ENCODE data around the gene LRP2. TPM values are rescaled to one million over a fixed set of nuclear protein-coding genes. Genes with fewer than 3 reads are reported as not detected.
A peak's percentile ranks its signal among the peaks of the same experiment; 100 is the strongest.

Gene LRP2
- polyA plus RNA-seq, 4 donors, result 0.01 to 10.4 TPM; not detected in 2

DNA sequence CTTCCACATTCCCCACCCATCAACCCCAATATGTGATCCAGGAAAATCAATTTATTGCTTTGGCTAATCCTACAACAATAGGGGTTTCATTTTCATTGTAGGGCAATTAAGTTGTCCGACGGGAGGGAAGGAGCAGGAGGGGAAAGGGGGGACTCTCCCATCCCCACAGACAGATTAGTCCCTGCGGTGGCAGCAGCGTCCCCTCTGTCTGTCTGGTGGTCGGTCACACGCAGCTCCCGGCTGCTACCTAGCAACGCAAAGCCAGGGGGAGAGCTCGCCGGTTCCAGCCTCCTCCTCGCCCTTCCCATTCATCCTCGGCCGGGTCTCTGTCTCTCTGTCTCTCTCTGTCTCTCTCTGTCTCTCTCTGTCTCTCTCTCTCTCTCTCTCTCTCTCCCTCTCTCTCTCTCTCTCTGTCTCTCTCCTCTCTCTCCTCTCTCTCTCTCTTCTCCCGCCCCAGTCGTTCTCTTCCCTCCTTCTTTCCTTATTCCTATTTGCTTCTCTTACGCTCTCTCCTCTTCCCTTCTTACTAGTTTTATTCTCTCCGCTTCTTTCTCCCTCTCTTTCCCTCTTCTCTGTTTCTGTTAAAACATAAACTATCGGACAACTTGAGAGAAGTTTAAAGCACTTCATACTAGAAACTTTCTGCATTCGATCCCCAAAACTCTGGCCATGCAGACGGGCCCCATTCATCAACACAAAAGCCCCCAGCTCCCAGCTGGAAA, 1.2 kb downstream of the LRP2 start:
- 4 to 14% (median 6%) methylated on average over 19 to 20 of the region's 20 CpGs for WGBS, 3 donors
- H3K4me3 ChIP-seq (ENCODE audit: low read depth in 1 of 3, low read length in 3 of 3), result peak overlapping the region; percentile 22 to 56 (median 44)
- DNase-seq, result peak in 1 of 2 donors; percentile 20

DNA sequence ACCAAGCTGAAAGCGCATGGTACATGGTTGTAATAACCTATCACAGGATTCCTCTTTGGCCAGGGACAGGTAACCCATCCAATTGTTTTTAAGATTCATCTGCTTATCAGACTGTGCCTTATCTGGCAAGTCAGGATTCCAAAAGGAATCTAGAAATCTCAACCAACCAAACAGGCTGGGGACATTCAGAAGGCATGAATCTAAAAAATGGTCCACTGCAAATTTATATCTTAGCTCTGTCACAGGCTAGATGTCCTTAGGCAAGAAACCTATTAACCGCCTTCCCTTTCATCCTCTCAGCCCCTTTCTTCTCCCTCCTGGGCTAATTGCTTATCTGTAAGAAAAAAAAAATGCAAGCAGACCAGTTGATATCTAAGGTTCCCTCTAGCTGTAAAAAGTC, 4.3 kb downstream of the LRP2 start:
- 74 to 88% (median 83%) methylated on average over 2 of the region's 2 CpGs for WGBS, 3 donors
- FAIRE-seq (no peak), DNase-seq (no peak)
- Histone ChIP-seq H3K4me3 (ENCODE audit: low read depth in 1 of 3, low read length in 3 of 3) (no peak overlapping the region), H3K9me3 (ENCODE audit: control insufficient read depth in 2 of 2, insufficient read depth in 1 of 2, low read depth in 1 of 2, low read length in 1 of 2) (no peaks in the 10 kb centered on the region), H3K36me3 (ENCODE audit: control insufficient read depth in 3 of 3, insufficient read depth in 2 of 3, low read depth in 1 of 3, low read length in 3 of 3) (no peaks in the 10 kb centered on the region), H3K27ac (ENCODE audit: low read depth in 1 of 3, low read length in 2 of 3) (no peak overlapping the region), H3K4me1 (ENCODE audit: control insufficient read depth in 3 of 3, insufficient read depth in 2 of 3, low read depth in 1 of 3, low read length in 2 of 3) (peaks cover 0 to 3% (median 0%) of the 10 kb centered on the region in 3 donors), H3K27me3 (ENCODE audit: control insufficient read depth in 3 of 3, insufficient read depth in 3 of 3, low read length in 3 of 3) (peaks cover 5 to 29% (median 22%) of the 10 kb centered on the region in 3 donors)

More for the DNA sequence above, 1.2 kb downstream of the LRP2 start:
- H3K27me3 ChIP-seq (ENCODE audit: control insufficient read depth in 3 of 3, insufficient read depth in 3 of 3, low read length in 3 of 3), result peaks cover 5 to 37% (median 35%) of the 10 kb centered on the region in 3 donors
- H3K36me3 ChIP-seq (ENCODE audit: control insufficient read depth in 3 of 3, insufficient read depth in 2 of 3, low read depth in 1 of 3, low read length in 3 of 3), result no peaks in the 10 kb centered on the region
- peaks cover 2 to 15% (median 8%) of the 10 kb centered on the region in 3 donors for H3K4me1 ChIP-seq (ENCODE audit: control insufficient read depth in 3 of 3, insufficient read depth in 2 of 3, low read depth in 1 of 3, low read length in 2 of 3)
- FAIRE-seq, result no peak
- no peak overlapping the region for H3K27ac ChIP-seq (ENCODE audit: low read depth in 1 of 3, low read length in 2 of 3)
- H3K9me3 ChIP-seq (ENCODE audit: control insufficient read depth in 2 of 2, insufficient read depth in 1 of 2, low read depth in 1 of 2, low read length in 1 of 2), result no peaks in the 10 kb centered on the region

DNA sequence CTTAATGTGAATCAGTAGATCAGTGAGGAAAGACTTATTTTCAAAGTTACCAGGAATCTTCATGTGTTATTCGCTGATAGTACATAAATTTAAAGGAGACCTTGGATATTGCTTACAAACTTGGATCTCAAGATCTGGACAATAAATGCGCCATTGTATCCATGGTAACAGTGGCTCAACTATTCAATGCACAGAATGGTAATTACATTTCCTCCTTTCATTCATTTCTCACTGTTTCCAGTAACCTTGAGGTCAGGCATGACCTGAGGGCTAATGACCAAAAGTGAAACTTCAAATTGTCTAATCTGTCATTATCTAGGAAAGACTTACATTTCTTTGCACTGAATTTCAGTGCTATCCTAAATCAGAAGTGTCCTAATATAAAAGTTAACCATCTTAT, 8.1 kb downstream of the LRP2 start:
- peaks cover 0 to 5% (median 0%) of the 10 kb centered on the region in 3 donors for H3K27me3 ChIP-seq (ENCODE audit: control insufficient read depth in 3 of 3, insufficient read depth in 3 of 3, low read length in 3 of 3)
- no peak overlapping the region for H3K27ac ChIP-seq (ENCODE audit: low read depth in 1 of 3, low read length in 2 of 3)
- H3K36me3 ChIP-seq (ENCODE audit: control insufficient read depth in 3 of 3, insufficient read depth in 2 of 3, low read depth in 1 of 3, low read length in 3 of 3), result no peaks in the 10 kb centered on the region
- no peaks in the 10 kb centered on the region for H3K4me1 ChIP-seq (ENCODE audit: control insufficient read depth in 3 of 3, insufficient read depth in 2 of 3, low read depth in 1 of 3, low read length in 2 of 3)
- H3K4me3 ChIP-seq (ENCODE audit: low read depth in 1 of 3, low read length in 3 of 3), result no peak overlapping the region
- DNase-seq (no peak), FAIRE-seq (no peak)
- 80 to 87% (median 85%) methylated on average over 2 of the region's 2 CpGs for whole genome bisulfite sequencing, 3 donors
- no peaks in the 10 kb centered on the region for H3K9me3 ChIP-seq (ENCODE audit: control insufficient read depth in 2 of 2, insufficient read depth in 1 of 2, low read depth in 1 of 2, low read length in 1 of 2)

DNA sequence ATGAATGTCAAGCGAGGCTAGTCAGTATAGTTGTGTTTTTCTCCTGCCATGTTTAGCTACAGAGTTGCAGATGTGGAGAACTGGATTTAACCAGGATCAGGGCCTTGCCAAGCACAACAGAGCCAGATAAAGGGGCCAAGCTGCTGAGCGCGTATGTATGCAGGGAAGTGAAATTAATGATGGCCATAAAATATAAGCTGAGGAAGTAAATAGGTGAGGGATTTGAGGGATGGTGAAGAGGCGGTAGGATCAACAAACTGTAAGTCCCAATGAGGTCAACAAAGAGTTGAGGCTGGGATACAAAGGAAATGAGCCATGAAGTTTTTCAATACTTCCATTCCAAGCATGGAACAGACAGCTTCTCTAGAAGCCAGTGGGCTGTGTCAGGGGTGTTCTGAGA, 10.6 kb downstream of the LRP2 start:
- FAIRE-seq (no peak), DNase-seq (no peak)
- Histone ChIP-seq H3K27ac (ENCODE audit: low read depth in 1 of 3, low read length in 2 of 3) (no peak overlapping the region), H3K27me3 (ENCODE audit: control insufficient read depth in 3 of 3, insufficient read depth in 3 of 3, low read length in 3 of 3) (no peaks in the 10 kb centered on the region), H3K4me1 (ENCODE audit: control insufficient read depth in 3 of 3, insufficient read depth in 2 of 3, low read depth in 1 of 3, low read length in 2 of 3) (no peaks in the 10 kb centered on the region), H3K9me3 (ENCODE audit: control insufficient read depth in 2 of 2, insufficient read depth in 1 of 2, low read depth in 1 of 2, low read length in 1 of 2) (no peaks in the 10 kb centered on the region), H3K4me3 (ENCODE audit: low read depth in 1 of 3, low read length in 3 of 3) (no peak overlapping the region), H3K36me3 (ENCODE audit: control insufficient read depth in 3 of 3, insufficient read depth in 2 of 3, low read depth in 1 of 3, low read length in 3 of 3) (no peaks in the 10 kb centered on the region)
- 57 to 81% (median 75%) methylated on average over 4 of the region's 4 CpGs for WGBS, 3 donors

DNA sequence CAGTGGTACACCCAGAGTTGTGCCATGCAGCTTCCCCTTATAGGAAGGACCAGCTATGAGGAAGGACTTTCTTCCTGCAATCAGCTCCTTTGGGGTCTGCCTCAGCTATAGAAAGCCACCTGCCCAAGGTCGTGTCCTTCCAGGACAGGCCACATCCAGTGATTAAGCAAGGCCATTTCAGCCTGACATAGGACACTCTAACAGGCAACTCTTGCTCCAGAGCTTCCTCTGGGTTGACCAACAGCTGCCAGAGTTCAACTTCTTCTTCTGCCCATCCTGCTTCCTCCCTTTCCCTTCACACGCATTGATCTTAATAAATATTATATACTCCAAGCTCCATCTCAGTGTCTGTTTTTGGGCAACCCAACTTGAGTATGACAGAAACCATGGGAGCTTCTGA, 12.8 kb downstream of the LRP2 start:
- H3K4me3 ChIP-seq (ENCODE audit: low read depth in 1 of 3, low read length in 3 of 3), result no peak overlapping the region
- 78 to 89% (median 82%) methylated on average over 2 of the region's 2 CpGs for WGBS, 3 donors
- H3K27me3 ChIP-seq (ENCODE audit: control insufficient read depth in 3 of 3, insufficient read depth in 3 of 3, low read length in 3 of 3), result no peaks in the 10 kb centered on the region
- no peaks in the 10 kb centered on the region for H3K9me3 ChIP-seq (ENCODE audit: control insufficient read depth in 2 of 2, insufficient read depth in 1 of 2, low read depth in 1 of 2, low read length in 1 of 2)
- DNase-seq (no peak), FAIRE-seq (no peak)
- no peaks in the 10 kb centered on the region for H3K4me1 ChIP-seq (ENCODE audit: control insufficient read depth in 3 of 3, insufficient read depth in 2 of 3, low read depth in 1 of 3, low read length in 2 of 3)
- no peaks in the 10 kb centered on the region for H3K36me3 ChIP-seq (ENCODE audit: control insufficient read depth in 3 of 3, insufficient read depth in 2 of 3, low read depth in 1 of 3, low read length in 3 of 3)
- no peak overlapping the region for H3K27ac ChIP-seq (ENCODE audit: low read depth in 1 of 3, low read length in 2 of 3)

DNA sequence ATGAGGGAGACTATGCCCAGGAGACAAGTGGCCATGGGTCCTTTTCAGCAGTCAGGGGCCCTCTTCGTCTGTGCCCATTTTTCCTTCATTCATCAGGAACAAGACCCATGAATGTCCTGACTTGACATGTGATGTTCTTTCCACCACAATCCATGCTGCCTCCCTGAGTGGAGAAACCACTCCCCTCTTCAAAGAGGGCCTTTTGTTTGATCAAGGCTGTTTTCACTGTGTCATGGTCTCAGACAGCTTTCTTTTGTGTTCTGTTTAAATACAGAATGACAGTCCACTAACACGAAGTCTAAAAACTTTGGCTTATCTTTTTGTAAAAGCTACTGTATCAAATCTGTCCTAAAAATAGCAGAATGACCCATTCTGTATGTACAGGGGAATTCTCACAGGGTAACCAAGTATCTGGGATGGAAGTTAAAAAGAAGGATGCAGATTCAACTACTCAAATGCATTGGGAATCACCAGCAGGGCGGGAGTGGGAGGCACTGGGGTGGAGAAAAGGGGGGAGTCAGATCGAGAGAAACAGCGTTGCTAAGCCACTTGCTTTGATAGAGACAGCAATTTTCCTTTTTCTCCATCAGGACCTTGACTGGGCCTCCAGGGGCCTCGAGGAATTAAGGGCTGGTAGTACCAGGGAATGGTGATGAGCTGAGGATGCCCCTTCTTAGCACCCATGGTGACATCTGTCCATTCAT, 13.9 kb downstream of the LRP2 start:
- no peak overlapping the region for H3K27ac ChIP-seq (ENCODE audit: low read depth in 1 of 3, low read length in 2 of 3)
- H3K9me3 ChIP-seq (ENCODE audit: control insufficient read depth in 2 of 2, insufficient read depth in 1 of 2, low read depth in 1 of 2, low read length in 1 of 2), result no peaks in the 10 kb centered on the region
- WGBS, 3 donors, result 65 to 73% (median 67%) methylated on average over 6 of the region's 6 CpGs

DNA sequence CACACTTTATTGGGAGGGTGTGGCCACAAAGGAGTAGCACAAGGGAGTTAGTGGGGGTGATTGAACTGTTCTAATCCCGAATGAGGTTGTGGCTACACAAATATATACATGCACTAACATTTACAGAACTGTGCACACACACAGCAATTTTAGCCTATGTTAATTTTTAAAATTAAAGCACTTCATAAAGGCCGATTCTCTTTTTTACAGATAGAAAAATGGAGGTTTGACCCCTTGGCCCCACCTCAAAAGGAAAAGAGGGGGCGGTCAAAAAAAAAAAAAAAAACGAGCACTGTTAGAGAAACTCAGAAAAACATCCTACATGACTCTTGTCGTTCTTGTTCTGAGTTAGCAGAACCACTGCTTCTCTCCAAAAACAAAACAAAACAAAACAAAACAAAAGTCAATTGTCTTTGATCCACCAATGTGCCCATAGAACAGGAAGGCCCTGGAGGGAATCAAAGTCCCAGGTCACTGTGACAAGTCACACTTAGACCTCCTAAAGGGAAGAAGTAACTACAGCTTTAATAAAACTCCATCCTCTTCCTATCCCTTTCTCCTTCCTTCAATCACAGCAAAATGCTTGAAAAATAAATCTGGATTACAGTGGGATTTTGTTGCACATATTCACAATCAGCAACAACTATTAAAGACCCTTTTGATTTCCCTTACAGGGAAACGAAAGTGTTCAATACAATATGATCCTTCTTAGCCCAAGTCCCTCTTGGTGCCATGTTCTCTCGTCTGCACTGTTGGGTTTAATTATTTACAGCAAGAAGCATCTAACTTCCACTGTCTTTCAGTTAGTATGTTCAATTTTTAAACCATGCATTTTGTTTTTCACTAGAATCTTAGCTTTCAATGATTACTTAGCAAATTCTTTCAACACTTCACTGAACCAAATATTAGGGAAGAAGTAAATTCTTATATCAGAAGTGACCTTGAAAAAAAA, 16.6 kb downstream of the LRP2 start:
- FAIRE-seq, result no peak
- no peaks in the 10 kb centered on the region for H3K9me3 ChIP-seq (ENCODE audit: control insufficient read depth in 2 of 2, insufficient read depth in 1 of 2, low read depth in 1 of 2, low read length in 1 of 2)
- H3K27ac ChIP-seq (ENCODE audit: low read depth in 1 of 3, low read length in 2 of 3), result no peak overlapping the region
- no peak for DNase-seq
- no peaks in the 10 kb centered on the region for H3K4me1 ChIP-seq (ENCODE audit: control insufficient read depth in 3 of 3, insufficient read depth in 2 of 3, low read depth in 1 of 3, low read length in 2 of 3)
- no peaks in the 10 kb centered on the region for H3K36me3 ChIP-seq (ENCODE audit: control insufficient read depth in 3 of 3, insufficient read depth in 2 of 3, low read depth in 1 of 3, low read length in 3 of 3)
- WGBS, 3 donors, result 66 to 73% (median 67%) methylated on average over 7 of the region's 7 CpGs
- no peak overlapping the region for H3K4me3 ChIP-seq (ENCODE audit: low read depth in 1 of 3, low read length in 3 of 3)
- no peaks in the 10 kb centered on the region for H3K27me3 ChIP-seq (ENCODE audit: control insufficient read depth in 3 of 3, insufficient read depth in 3 of 3, low read length in 3 of 3)

More for the DNA sequence above, 13.9 kb downstream of the LRP2 start:
- Histone ChIP-seq H3K4me1 (ENCODE audit: control insufficient read depth in 3 of 3, insufficient read depth in 2 of 3, low read depth in 1 of 3, low read length in 2 of 3) (no peaks in the 10 kb centered on the region), H3K36me3 (ENCODE audit: control insufficient read depth in 3 of 3, insufficient read depth in 2 of 3, low read depth in 1 of 3, low read length in 3 of 3) (no peaks in the 10 kb centered on the region), H3K4me3 (ENCODE audit: low read depth in 1 of 3, low read length in 3 of 3) (no peak overlapping the region), H3K27me3 (ENCODE audit: control insufficient read depth in 3 of 3, insufficient read depth in 3 of 3, low read length in 3 of 3) (no peaks in the 10 kb centered on the region)
- DNase-seq (no peak), FAIRE-seq (no peak)

All from small intestine (tissue), 7 donors.